Skeletal muscle satellite cell (primary cell): ENCODE data around the gene ECM1.

ENCODE experiments used
- H3K27me3 ChIP-seq: 2 replicates; pipeline ENCODE4 v1.7.0; 2013; ENCODE audit warnings: low read length; ENCODE audit not compliant: control insufficient read depth, insufficient read depth
- H3K36me3 ChIP-seq: 2 replicates; pipeline ENCODE4 v1.7.0; 2013; ENCODE audit warnings: mild to moderate bottlenecking, control low read depth, low read length; ENCODE audit not compliant: insufficient read depth
- H3K4me1 ChIP-seq: 2 replicates; pipeline ENCODE4 v1.7.0; 2013; ENCODE audit warnings: low read length; ENCODE audit not compliant: control insufficient read depth, insufficient read depth
- H3K4me2 ChIP-seq: 2 replicates; pipeline ENCODE4 v1.7.0; 2013; ENCODE audit warnings: mild to moderate bottlenecking, low read length
- H3K4me3 ChIP-seq: 2 replicates; pipeline ENCODE4 v1.7.0; 2013; ENCODE audit warnings: low read length
- H3K9ac ChIP-seq: 2 replicates; pipeline ENCODE4 v1.7.0; 2013; ENCODE audit warnings: mild to moderate bottlenecking, low read depth, low read length, moderate library complexity
- H3K9me3 ChIP-seq: replicated peaks from 2 replicates; pipeline ENCODE4 v1.7.0; 2013; ENCODE audit warnings: mild to moderate bottlenecking, control low read depth, low read length

Gene ECM1

GRCh38 chr1:150479927-150480352 lies 28.0 kb upstream of the ECM1 start:
- H3K4me2 ChIP-seq = no peak overlapping the region
- no peaks in the 10 kb centered on the region for H3K9me3 ChIP-seq
- H3K36me3 ChIP-seq = no peaks in the 10 kb centered on the region
- no peaks in the 10 kb centered on the region for H3K27me3 ChIP-seq
- no peak overlapping the region for H3K9ac ChIP-seq
- H3K4me1 ChIP-seq = peaks cover 17% of the 10 kb centered on the region
- no peak overlapping the region for H3K4me3 ChIP-seq

GRCh38 chr1:150484431-150484830 lies 23.5 kb upstream of the ECM1 start:
- H3K4me3 ChIP-seq = no peak overlapping the region
- H3K4me1 ChIP-seq = peaks cover 11% of the 10 kb centered on the region
- H3K9ac ChIP-seq = no peak overlapping the region
- no peaks in the 10 kb centered on the region for H3K27me3 ChIP-seq
- no peak overlapping the region for H3K4me2 ChIP-seq
- peaks cover 3% of the 10 kb centered on the region for H3K36me3 ChIP-seq
- no peaks in the 10 kb centered on the region for H3K9me3 ChIP-seq

GRCh38 chr1:150484861-150485260 lies 23.0 kb upstream of the ECM1 start:
- no peaks in the 10 kb centered on the region for H3K9me3 ChIP-seq
- H3K36me3 ChIP-seq = peaks cover 4% of the 10 kb centered on the region
- peaks cover 11% of the 10 kb centered on the region for H3K4me1 ChIP-seq
- H3K4me3 ChIP-seq = no peak overlapping the region
- no peak overlapping the region for H3K4me2 ChIP-seq
- no peak overlapping the region for H3K9ac ChIP-seq
- no peaks in the 10 kb centered on the region for H3K27me3 ChIP-seq

- Histone ChIP-seq H3K9me3 (no peaks in the 10 kb centered on the region), H3K9ac (peak within 1 kb of the TSS; percentile 92), H3K4me2 (peak within 1 kb of the TSS; percentile 93), H3K4me3 (peak within 1 kb of the TSS; percentile 81), H3K27me3 (no peaks in the 10 kb centered on the region), H3K36me3 (peaks cover 14% of the 10 kb centered on the region), H3K4me1 (peaks cover 11% of the 10 kb centered on the region)
Observed at GRCh38 chr1:150486966-150487762, 20.7 kb upstream of the ECM1 start, which contains the start of gene TARS2. TARS2 (plus strand) TSS chr1:150487419; CDS start chr1:150487451, 32 bp downstream.

GRCh38 chr1:150487763-150488115 lies 20.2 kb upstream of the ECM1 start:
- peak overlapping the region; percentile 92 for H3K9ac ChIP-seq
- H3K4me2 ChIP-seq = peak overlapping the region; percentile 93
- peak overlapping the region; percentile 81 for H3K4me3 ChIP-seq
- H3K4me1 ChIP-seq = peaks cover 11% of the 10 kb centered on the region
- H3K9me3 ChIP-seq = no peaks in the 10 kb centered on the region
- peaks cover 17% of the 10 kb centered on the region for H3K36me3 ChIP-seq
- H3K27me3 ChIP-seq = no peaks in the 10 kb centered on the region

- H3K9ac ChIP-seq = no peak overlapping the region
- peaks cover 23% of the 10 kb centered on the region for H3K36me3 ChIP-seq
- no peak overlapping the region for H3K4me2 ChIP-seq
- peaks cover under 1% of the 10 kb centered on the region for H3K4me1 ChIP-seq
- H3K4me3 ChIP-seq = no peak overlapping the region
- no peaks in the 10 kb centered on the region for H3K9me3 ChIP-seq
- no peaks in the 10 kb centered on the region for H3K27me3 ChIP-seq
Observed at GRCh38 chr1:150493175-150493574, 14.7 kb upstream of the ECM1 start.

DNA sequence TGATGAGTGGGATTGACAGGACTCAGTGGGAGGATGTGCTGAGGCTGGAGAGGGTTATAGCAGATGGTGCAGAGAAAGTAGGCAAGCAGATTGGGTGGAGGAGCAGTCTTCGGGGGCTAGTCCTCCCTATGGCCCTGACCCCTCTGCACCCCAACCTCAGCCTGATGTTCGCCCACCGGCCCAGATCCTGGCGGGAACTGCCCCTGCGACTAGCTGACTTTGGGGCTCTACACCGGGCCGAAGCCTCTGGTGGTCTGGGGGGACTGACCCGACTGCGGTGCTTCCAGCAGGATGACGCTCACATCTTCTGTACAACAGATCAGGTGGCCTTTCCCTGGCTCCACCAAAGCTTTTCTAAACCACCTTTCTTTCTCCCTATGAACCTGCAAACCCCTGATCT lies 9.6 kb upstream of the ECM1 start:
- H3K9me3 ChIP-seq = no peaks in the 10 kb centered on the region
- H3K27me3 ChIP-seq = no peaks in the 10 kb centered on the region
- H3K4me1 ChIP-seq = no peaks in the 10 kb centered on the region
- H3K4me2 ChIP-seq = no peak overlapping the region
- no peak overlapping the region for H3K4me3 ChIP-seq
- H3K36me3 ChIP-seq = peaks cover 18% of the 10 kb centered on the region
- H3K9ac ChIP-seq = no peak overlapping the region

- H3K27me3 ChIP-seq = no peaks in the 10 kb centered on the region
- H3K4me3 ChIP-seq = no peak overlapping the region
- peaks cover 25% of the 10 kb centered on the region for H3K36me3 ChIP-seq
- peaks cover 20% of the 10 kb centered on the region for H3K4me1 ChIP-seq
- no peak overlapping the region for H3K9ac ChIP-seq
- no peak overlapping the region for H3K4me2 ChIP-seq
- H3K9me3 ChIP-seq = no peaks in the 10 kb centered on the region
Observed at GRCh38 chr1:150505431-150505830, 2.5 kb upstream of the ECM1 start.

DNA sequence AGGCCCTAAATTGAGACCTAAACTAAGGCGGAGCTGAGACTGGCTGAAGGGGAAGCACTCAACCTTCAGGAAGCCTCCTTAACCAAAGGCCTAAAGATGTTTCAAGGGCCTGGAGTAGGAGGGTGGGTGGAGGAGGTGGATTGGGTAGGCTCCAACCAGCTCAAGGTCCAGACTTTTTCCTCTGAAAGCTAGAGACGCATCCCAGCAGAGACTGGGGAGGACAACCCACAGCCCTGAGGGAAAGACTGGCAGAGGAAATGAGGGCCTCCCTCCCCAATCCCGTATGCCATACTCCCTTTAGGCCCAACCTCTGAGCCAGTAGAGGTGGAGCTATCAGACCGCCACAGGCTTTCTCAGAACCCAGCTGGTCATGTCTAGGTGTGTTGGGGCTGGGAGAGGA lies 1.1 kb downstream of the ECM1 start:
- H3K4me1 ChIP-seq = peaks cover 25% of the 10 kb centered on the region
- no peaks in the 10 kb centered on the region for H3K9me3 ChIP-seq
- peak overlapping the region; percentile 84 for H3K4me2 ChIP-seq
- H3K4me3 ChIP-seq = peak overlapping the region; percentile 73
- H3K9ac ChIP-seq = peak overlapping the region; percentile 80
- H3K27me3 ChIP-seq = no peaks in the 10 kb centered on the region
- peaks cover 42% of the 10 kb centered on the region for H3K36me3 ChIP-seq

DNA sequence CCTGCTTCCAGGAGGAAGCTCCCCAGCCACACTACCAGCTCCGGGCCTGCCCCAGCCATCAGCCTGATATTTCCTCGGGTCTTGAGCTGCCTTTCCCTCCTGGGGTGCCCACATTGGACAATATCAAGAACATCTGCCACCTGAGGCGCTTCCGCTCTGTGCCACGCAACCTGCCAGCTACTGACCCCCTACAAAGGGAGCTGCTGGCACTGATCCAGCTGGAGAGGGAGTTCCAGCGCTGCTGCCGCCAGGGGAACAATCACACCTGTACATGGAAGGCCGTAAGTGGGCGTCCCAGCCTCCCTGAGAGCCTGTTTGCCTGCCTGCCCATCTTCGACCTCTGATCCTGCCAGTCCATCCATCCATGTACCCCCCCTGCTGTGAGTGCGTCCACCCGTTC lies 3.6 kb downstream of the ECM1 start:
- H3K9me3 ChIP-seq = no peaks in the 10 kb centered on the region
- peaks cover 23% of the 10 kb centered on the region for H3K36me3 ChIP-seq
- H3K9ac ChIP-seq = no peak overlapping the region
- H3K4me3 ChIP-seq = no peak overlapping the region
- H3K4me2 ChIP-seq = no peak overlapping the region
- H3K4me1 ChIP-seq = peaks cover 36% of the 10 kb centered on the region
- H3K27me3 ChIP-seq = no peaks in the 10 kb centered on the region

DNA sequence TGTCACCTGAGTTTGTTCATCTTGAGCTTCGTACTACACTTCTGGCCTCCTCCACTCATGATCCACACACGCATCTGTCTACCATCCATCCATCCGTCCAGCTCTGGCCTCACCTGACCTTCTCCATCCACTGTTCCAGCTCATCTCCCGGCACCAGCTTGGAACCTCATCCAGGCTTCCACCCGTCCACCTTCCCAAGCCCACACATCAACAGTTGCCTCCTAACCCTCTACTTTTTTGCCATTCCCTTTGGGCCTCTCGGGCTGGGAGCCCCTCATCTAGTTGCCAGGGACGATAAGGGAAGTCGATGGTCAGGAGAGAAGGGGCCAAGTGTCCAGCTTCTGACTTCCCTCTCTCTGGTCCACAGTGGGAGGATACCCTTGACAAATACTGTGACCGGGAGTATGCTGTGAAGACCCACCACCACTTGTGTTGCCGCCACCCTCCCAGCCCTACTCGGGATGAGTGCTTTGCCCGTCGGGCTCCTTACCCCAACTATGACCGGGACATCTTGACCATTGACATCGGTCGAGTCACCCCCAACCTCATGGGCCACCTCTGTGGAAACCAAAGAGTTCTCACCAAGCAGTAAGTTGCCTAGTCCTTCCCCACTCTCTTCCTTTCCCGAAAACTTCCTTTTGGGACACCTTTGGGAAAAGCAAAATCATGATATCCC lies 4.2 kb downstream of the ECM1 start:
- no peaks in the 10 kb centered on the region for H3K9me3 ChIP-seq
- peaks cover 38% of the 10 kb centered on the region for H3K4me1 ChIP-seq
- H3K4me2 ChIP-seq = no peak overlapping the region
- no peak overlapping the region for H3K9ac ChIP-seq
- no peak overlapping the region for H3K4me3 ChIP-seq
- peaks cover 20% of the 10 kb centered on the region for H3K36me3 ChIP-seq
- no peaks in the 10 kb centered on the region for H3K27me3 ChIP-seq
